Sigmoid colon (tissue), 7 donors: ENCODE results near the gene PRM1. TPM values are rescaled to one million over a fixed set of nuclear protein-coding genes. Genes with fewer than 3 reads are reported as not detected.

Experiments used
- DNase-seq: peaks from one replicate; pipeline ENCODE4 v3.0.0-alpha.2; 2019
- H3K27ac ChIP-seq, 4 donors: fragments of 200-600 bp; sonication (generic); one replicate each; pipeline ENCODE4 v1.5.1; 2016 to 2019; ENCODE audit warnings: mild to moderate bottlenecking in 1 of 4
- H3K27me3 ChIP-seq, 3 donors: fragments of 200-600 bp; sonication (generic); one replicate each; pipeline ENCODE4 v1.5.1; 2019; ENCODE audit warnings: mild to moderate bottlenecking in 1 of 3
- H3K36me3 ChIP-seq, 4 donors: fragments of 200-600 bp; sonication (generic); one replicate each; pipeline ENCODE4 v1.5.1; 2016 to 2019
- H3K4me1 ChIP-seq, 4 donors: fragments of 200-600 bp; sonication (generic); one replicate each; pipeline ENCODE4 v1.5.1; 2017 to 2019
- H3K4me3 ChIP-seq, 4 donors: fragments of 200-600 bp; sonication (generic); one replicate each; pipeline ENCODE4 v1.5.1; 2017 to 2019; ENCODE audit warnings: mild to moderate bottlenecking in 2 of 4, moderate library complexity in 1 of 4
- H3K9me3 ChIP-seq, 4 donors: fragments of 200-600 bp in 3 of 4; sonication (generic) in 3 of 4; one replicate each; pipeline versions ENCODE4 v1.5.1 to v1.6.1; 2013 to 2019
- EP300 ChIP-seq, 4 donors: sonication (generic); formaldehyde crosslinking; IDR thresholded peaks; one replicate each; pipeline ENCODE4 v1.6.1; 2017; ENCODE audit warnings: antibody characterized with exemption in 4 of 4
- POLR2A ChIP-seq, 2 donors: fragments of 450-650 bp; IDR thresholded peaks; one replicate each; pipeline ENCODE4 v1.6.1; 2016; ENCODE audit warnings: antibody characterized with exemption in 2 of 2, mild to moderate bottlenecking in 2 of 2, moderate library complexity in 2 of 2
- POLR2AphosphoS5 ChIP-seq, 4 donors: sonication (generic); formaldehyde crosslinking; IDR thresholded peaks; one replicate each; pipeline ENCODE4 v1.6.1; 2017; ENCODE audit warnings: antibody characterized with exemption in 4 of 4
- WGBS, 2 donors: extraction: QIAGEN DNeasy Blood & Tissue Kit; methylation state at CpG; one replicate each; pipeline ENCODE4 v1.1.7; 2013; 5-methylcytosine and 5-hydroxymethylcytosine counted together
- intact Hi-C: fragments of 100-400 bp; cut with DNase I; formaldehyde crosslinking; loops from one replicate; pipeline ENCODE4 v1.15.1; 2023
- polyA plus RNA-seq, 3 donors: library from polyadenylated mRNA; stranded (reverse); fragments of 200-250 nt; gene quantifications; one replicate each; pipeline ENCODE4 v1.2.3, GENCODE V29; 2013
- total RNA-seq, 4 donors: library from RNA; depleted of rRNA; stranded (reverse); fragments of >200 nt; gene quantifications; one replicate each; pipeline ENCODE4 v1.1.0, GENCODE V29; 2016
- TF ChIP-seq, protein P1 (sequence below), 4 experiments: fragments of 450-650 bp in 3 of 4; fragments of 200-600 bp in 1 of 4; IDR thresholded peaks; one replicate each; pipeline ENCODE4 v1.5.1; 2016 to 2019; ENCODE audit warnings: antibody characterized with exemption in 4 of 4, mild to moderate bottlenecking in 3 of 4, moderate library complexity in 2 of 4
- donor health status: healthy with polysubstance abuse.
- donor health status: Bipolar disorder and iron deficiency.
- donor health status: healthy.

PRM1 gene, protein sequence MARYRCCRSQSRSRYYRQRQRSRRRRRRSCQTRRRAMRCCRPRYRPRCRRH
- total RNA-seq (not detected), polyA plus RNA-seq (not detected)

- H3K4me1 ChIP-seq: no peaks in the 10 kb centered on the region
- WGBS, 2 donors: 88 to 92% methylated on average over 25 of the region's 25 CpGs
- H3K36me3 ChIP-seq: no peaks in the 10 kb centered on the region
- H3K4me3 ChIP-seq: no peak within 1 kb of the TSS
- H3K9me3 ChIP-seq: no peaks in the 10 kb centered on the region
- no peaks in the 10 kb centered on the region for H3K27me3 ChIP-seq
- H3K27ac ChIP-seq: no peak within 1 kb of the TSS
- TF ChIP-seq EP300 (IDR thresholded peaks at IDR 0.05) (no peak), POLR2A (IDR thresholded peaks at IDR 0.05) (no peak), POLR2AphosphoS5 (IDR thresholded peaks at IDR 0.05) (no peak)
- TF ChIP-seq, protein P1, sequence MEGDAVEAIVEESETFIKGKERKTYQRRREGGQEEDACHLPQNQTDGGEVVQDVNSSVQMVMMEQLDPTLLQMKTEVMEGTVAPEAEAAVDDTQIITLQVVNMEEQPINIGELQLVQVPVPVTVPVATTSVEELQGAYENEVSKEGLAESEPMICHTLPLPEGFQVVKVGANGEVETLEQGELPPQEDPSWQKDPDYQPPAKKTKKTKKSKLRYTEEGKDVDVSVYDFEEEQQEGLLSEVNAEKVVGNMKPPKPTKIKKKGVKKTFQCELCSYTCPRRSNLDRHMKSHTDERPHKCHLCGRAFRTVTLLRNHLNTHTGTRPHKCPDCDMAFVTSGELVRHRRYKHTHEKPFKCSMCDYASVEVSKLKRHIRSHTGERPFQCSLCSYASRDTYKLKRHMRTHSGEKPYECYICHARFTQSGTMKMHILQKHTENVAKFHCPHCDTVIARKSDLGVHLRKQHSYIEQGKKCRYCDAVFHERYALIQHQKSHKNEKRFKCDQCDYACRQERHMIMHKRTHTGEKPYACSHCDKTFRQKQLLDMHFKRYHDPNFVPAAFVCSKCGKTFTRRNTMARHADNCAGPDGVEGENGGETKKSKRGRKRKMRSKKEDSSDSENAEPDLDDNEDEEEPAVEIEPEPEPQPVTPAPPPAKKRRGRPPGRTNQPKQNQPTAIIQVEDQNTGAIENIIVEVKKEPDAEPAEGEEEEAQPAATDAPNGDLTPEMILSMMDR (IDR thresholded peaks at IDR 0.05): no peak
- intact Hi-C loops: no loop called here
- no peak for DNase-seq
Observed at GRCh38 chr16:11280616-11281522, at the start of gene PRM1. PRM1 (minus strand) TSS chr16:11281330; CDS start chr16:11281238, 92 bp downstream.

DNA sequence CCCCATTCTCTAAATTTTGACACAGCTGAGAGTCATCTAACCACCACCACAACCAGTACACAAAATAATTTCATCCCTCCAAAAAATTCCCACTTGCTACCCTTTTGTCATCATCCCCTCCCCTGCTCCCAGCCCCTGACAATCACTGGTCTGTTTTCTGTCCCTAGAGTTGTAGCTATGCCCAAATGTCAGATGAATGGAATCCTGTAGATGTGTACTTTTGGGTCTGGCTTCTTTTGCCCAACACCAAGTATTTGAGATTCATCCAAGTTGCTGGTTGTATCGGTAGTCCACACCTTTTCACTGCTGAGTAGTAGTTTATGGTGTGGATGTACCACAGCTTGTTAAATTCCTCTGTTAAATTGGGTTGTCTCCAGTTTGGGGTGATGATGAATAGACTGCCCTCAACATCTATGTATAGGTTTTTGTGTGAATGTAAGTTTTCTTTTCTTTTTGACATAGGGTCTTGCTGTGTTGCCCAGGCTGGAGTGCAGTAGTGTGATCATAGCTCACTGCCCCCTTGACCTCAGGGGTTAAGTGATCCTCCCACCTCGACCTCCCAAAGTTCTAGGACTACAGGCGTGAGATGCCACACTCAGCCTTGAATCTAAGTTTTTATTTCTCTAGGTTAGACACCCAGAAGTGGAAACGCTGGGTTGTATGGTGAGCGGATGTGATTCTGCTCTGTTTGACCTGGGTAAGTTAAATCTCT lies 49.6 kb upstream of the PRM1 start:
- intact Hi-C loops: no loop called here
- no peak for DNase-seq
- 83 to 90% methylated on average over 5 of the region's 5 CpGs for WGBS, 2 donors
- peaks cover 0 to 19% (median 18%) of the 10 kb centered on the region in 4 donors for H3K4me1 ChIP-seq
- H3K27ac ChIP-seq: no peak overlapping the region
- no peaks in the 10 kb centered on the region for H3K9me3 ChIP-seq
- no peak for TF ChIP-seq EP300 (IDR thresholded peaks at IDR 0.05)
- TF ChIP-seq, protein P1 (IDR thresholded peaks at IDR 0.05): no peak
- no peak for TF ChIP-seq POLR2A (IDR thresholded peaks at IDR 0.05)
- no peak for TF ChIP-seq POLR2AphosphoS5 (IDR thresholded peaks at IDR 0.05)
- H3K4me3 ChIP-seq: no peak overlapping the region
- no peaks in the 10 kb centered on the region for H3K27me3 ChIP-seq
- no peaks in the 10 kb centered on the region for H3K36me3 ChIP-seq

DNA sequence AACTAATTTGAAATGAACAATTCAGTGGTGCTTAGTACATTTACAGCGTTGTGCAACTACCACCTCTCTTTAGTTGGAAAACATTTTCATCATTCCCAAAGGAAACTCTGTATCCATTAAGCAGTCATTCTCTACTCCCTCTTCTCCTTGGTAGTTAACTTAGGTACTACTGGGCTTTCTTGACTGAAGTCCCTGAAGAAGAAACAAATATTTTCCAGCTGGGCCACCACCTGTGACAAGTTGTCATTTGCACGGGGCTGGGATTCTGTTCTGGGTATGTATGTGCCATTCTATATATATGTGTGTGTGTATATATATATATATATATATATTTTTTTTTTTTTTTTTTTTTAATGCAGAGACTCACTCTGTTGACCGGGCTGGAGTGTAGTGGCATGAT lies 48.8 kb upstream of the PRM1 start:
- peak overlapping the region in 2 of 4 donors; percentile 42 to 67 for H3K27ac ChIP-seq
- intact Hi-C loops: no loop called here
- 71 to 78% methylated on average over 3 of the region's 3 CpGs for WGBS, 2 donors

GRCh38 chr16:11329071-11329491 lies 48.0 kb upstream of the PRM1 start:
- Histone ChIP-seq H3K4me1 (peaks cover 0 to 19% (median 18%) of the 10 kb centered on the region in 4 donors), H3K9me3 (no peaks in the 10 kb centered on the region), H3K4me3 (no peak overlapping the region), H3K36me3 (no peaks in the 10 kb centered on the region), H3K27ac (peak overlapping the region; percentile 36 to 67 (median 54)), H3K27me3 (no peaks in the 10 kb centered on the region)
- DNase-seq: no peak
- TF ChIP-seq EP300 (IDR thresholded peaks at IDR 0.05) (no peak), POLR2A (IDR thresholded peaks at IDR 0.05) (no peak)
- WGBS, 2 donors: 21 to 48% methylated on average over 6 of the region's 6 CpGs
- intact Hi-C loops: no loop called here

More for the DNA sequence above, 48.8 kb upstream of the PRM1 start:
- Histone ChIP-seq H3K27me3 (no peaks in the 10 kb centered on the region), H3K9me3 (no peaks in the 10 kb centered on the region), H3K36me3 (no peaks in the 10 kb centered on the region), H3K4me3 (no peak overlapping the region), H3K4me1 (peaks cover 0 to 19% (median 18%) of the 10 kb centered on the region in 4 donors)
- TF ChIP-seq, protein P1 (IDR thresholded peaks at IDR 0.05): no peak
- TF ChIP-seq POLR2A (IDR thresholded peaks at IDR 0.05): no peak
- TF ChIP-seq POLR2AphosphoS5 (IDR thresholded peaks at IDR 0.05): no peak
- TF ChIP-seq EP300 (IDR thresholded peaks at IDR 0.05): no peak
- no peak for DNase-seq
